DMS114 treated with DMSO at 0.1 percent for 48 hours (cell line): Measurements from ENCODE around the gene EIF4EBP2.

Source experiments
- DNase-seq: peaks from one replicate; lab custom pipeline; 2025; ENCODE audit not compliant: unreplicated experiment; lab: John Stamatoyannopoulos, UW

EIF4EBP2 gene

GRCh38 chr10:70432101-70432500, 28.2 kb downstream of the EIF4EBP2 start:
- no peak for DNase-seq

GRCh38 chr10:70432561-70433263, 28.8 kb downstream of the EIF4EBP2 start:
- DNase-seq: no peak

- DNase-seq: no peak
Measured at GRCh38 chr10:70433581-70434280, 29.8 kb downstream of the EIF4EBP2 start.

DNA sequence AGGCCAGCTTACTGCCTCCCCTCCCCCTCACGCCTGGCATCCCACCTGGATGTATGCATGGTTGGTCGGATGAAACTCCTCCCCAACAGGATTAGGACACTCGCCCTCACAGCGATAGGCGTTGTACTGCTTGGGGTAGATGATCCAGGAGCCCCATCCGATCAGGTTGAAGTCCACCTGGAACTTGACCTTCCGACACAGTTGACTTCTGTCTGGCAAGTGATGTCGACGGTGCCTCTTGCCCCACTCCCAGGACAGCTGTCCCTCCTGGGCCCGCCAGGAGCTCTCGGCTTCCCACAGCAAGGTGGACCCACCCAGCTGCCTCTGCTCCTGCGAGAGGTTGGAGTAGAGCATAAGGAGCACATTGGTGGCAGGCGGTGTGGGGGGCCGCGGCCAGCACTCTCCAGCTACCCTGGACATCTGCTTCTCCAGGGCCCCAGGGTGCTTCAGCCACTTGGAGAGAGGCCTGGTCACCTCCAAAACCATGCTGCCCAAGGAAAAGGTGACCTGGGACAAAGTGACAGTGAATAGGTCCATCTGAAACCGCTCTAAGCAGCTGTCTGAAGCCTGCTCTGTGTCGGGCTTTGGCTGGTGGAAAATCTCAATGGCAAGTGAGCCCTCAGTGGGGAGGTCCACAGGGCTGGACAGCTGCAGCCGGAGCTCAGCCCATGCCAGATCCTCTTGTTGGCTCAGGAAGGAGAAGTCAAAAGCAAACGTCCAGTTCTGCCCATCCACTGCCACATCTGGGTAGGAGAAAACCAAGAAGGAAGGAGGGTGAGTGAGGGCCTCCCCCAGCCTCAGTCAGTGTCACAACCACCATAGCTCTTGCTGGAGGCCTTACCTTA, 31.5 kb downstream of the EIF4EBP2 start:
- no peak for DNase-seq

DNA sequence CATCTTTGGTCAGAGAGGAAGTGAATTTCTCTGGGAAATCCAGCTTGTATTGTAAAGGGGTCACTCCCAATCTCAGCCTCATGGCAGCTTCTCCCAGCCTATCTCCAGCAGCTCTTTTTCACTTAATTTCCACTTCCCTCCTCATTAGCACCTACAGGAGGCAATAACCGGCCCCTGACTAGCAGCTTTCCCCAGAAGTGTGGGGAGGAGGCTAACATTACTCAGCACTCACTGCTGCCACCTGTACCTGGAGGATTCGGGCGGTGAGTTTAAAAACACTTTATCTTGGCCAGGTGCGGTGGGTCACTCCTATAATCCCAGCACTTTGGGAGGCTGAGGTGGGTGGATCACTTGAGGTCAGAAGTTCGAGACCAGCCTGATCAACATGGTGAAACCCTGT, 33.8 kb downstream of the EIF4EBP2 start:
- DNase-seq: no peak

- DNase-seq: no peak
Measured at GRCh38 chr10:70440296-70441160, 36.6 kb downstream of the EIF4EBP2 start.

GRCh38 chr10:70441161-70441894, 37.4 kb downstream of the EIF4EBP2 start, which contains the start of gene NODAL:
TSS of gene NODAL (minus strand) at chr10:70441681. CDS start at chr10:70441667, 14 bp downstream.
- no peak for DNase-seq

DNA sequence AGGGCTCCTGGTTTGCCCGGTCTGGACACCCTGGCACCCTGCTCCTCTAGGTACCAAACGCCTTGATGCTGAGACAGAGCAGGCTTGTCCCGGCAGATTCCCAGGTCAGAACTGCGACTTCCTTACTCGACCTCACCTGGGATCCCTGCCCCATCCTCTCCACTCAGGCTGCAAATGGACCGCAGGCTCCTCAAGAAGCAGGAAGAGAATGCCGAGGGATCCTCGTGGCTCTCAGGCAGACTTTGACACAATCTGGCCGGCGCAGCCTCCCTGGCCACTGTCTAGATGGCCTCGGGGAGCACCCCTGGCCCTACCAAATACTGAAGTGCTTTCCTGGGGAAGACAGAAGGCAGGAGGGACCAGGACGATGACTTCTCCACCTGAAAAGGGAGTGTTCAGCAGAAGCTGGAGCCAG, 38.0 kb downstream of the EIF4EBP2 start:
- DNase-seq: no peak

DNA sequence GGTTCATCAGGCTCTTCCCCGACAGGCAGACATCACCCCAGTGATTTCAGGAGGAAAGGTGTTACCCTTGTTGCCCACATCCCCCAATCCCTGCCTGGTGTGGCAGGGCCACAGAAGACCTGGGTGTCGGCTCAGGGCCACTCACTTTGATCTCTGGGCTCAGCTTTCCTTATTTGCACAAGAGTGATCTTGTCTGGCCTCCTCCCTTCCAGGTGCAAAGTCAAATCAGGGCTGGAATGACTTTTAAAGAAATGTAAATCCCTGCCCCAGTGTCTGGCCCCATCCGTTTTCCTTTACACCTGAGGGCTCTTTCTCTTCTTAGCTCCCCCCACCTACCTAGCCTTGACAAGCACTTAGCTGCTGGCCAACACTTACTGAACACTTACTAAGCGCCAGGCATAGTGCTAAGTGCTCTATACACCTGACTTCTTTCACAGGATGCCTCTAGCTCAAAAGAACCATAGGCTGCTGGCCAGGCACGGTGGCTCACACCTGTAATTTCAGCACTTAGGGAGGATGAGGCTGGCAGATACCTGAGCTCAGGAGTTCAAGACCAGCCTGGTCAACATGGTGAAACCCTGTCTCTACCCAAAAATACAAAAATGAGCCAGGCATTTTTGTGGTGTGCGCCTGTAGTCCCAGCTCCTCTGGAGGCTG, 38.5 kb downstream of the EIF4EBP2 start:
- no peak for DNase-seq

DNA sequence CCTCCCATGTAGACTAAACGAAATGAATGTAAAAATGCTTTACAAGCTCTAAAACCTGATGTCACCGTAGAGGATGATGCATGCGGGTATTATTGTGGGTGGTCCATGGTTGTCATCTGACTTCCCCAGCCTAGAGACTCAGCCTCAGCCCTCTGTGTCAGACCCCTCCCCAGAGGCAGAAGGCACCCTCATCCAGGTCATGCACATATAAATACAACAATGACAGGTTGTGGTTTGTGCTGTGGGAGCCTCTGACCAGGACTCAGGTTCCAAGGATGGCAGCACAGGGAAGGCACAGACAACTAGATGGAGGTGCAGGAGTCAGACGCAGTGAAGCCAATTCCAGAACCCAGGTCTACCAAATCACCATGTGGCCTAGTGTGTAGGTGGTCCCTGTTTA, 40.8 kb downstream of the EIF4EBP2 start:
- DNase-seq: no peak

DNA sequence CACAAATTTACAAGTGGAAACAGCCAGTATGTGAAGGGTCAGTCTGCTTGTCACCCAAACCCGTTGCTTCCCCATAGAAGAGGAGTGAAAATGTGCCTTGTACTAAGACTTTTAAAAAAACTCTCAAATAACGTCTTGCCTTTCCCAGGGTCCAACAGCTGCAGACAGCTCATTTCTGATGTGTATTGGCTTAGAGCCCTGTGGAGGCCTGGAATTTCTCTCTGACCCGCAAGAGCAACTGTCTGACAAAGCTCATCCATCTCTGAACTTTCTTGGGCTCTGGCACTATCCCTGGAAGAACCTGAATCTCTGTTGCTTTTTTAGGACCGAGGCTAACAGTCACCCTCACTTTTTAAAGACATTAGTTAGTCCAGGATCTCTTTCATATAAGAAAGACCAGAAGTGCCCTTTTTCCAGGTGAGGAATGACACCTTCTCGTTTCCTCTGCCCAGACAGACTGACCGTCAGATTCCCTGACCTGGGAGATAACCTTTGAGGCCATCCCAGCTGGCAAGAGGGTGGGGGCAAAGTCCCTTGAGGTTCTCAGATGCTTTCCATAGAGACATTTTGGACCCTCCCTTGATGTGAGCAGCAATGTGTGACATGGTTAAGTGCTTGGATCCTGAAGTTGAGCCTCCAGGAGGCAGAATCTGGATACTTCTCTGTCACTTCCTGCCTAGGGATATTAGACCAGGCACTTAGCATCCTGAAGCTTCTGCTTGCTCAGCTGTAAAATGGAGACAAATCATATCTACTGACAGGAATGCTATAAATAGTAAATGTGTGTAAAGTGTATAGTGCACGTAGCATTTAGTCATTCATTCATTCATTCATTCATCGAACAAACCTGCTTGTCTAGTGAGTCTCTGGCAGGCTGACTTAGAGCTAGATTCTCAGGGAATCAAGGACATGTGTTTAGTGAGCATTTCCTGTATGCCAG, 42.0 kb downstream of the EIF4EBP2 start:
- DNase-seq: no peak

- DNase-seq: no peak
Measured at GRCh38 chr10:70448236-70448635, 44.3 kb downstream of the EIF4EBP2 start.

GRCh38 chr10:70455213-70455630, 51.3 kb downstream of the EIF4EBP2 start:
- no peak for DNase-seq

DNA sequence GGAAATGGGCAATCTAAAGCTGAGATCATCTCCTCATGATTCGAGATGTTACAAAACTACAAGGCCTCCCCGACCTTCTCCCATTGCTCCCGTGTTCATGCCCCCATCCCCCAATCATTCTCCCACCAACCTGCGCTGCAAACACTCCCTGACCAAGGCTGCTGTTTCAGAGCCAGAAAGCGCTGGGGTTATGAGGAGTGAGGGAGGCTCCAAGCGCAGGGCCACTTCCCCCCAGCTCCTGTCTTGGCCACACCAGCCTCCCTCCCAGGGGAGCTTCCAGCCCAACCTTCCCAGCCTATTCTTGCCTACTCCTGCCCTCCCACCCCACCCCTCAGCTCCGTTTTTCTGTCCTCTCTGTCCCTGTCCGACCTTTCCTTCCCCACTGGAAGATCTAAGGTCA, 52.2 kb downstream of the EIF4EBP2 start:
- DNase-seq: no peak

- no peak for DNase-seq
Measured at GRCh38 chr10:70457759-70458305, 53.9 kb downstream of the EIF4EBP2 start.

GRCh38 chr10:70458329-70459060, 54.5 kb downstream of the EIF4EBP2 start:
- no peak for DNase-seq

GRCh38 chr10:70459061-70459773, 55.3 kb downstream of the EIF4EBP2 start:
- DNase-seq: no peak
